MM.1S (cell line): ENCODE data around the gene DQX1.

ENCODE experiments used
- EZH2 ChIP-seq: fragments of 300-600 bp; sonication (generic); optimal IDR thresholded peaks from 2 replicates; pipeline ENCODE3; 2017; ENCODE audit warnings: low read depth, mild to moderate bottlenecking, antibody characterized with exemption, low read length, mixed read lengths
- TF ChIP-seq, protein P1 (sequence below): fragments of 300-600 bp; sonication (generic); IDR thresholded peaks from 2 replicates; pipeline ENCODE4 v1.5.1; 2016; ENCODE audit warnings: antibody characterized with exemption, low read length, mixed read lengths

DNA sequence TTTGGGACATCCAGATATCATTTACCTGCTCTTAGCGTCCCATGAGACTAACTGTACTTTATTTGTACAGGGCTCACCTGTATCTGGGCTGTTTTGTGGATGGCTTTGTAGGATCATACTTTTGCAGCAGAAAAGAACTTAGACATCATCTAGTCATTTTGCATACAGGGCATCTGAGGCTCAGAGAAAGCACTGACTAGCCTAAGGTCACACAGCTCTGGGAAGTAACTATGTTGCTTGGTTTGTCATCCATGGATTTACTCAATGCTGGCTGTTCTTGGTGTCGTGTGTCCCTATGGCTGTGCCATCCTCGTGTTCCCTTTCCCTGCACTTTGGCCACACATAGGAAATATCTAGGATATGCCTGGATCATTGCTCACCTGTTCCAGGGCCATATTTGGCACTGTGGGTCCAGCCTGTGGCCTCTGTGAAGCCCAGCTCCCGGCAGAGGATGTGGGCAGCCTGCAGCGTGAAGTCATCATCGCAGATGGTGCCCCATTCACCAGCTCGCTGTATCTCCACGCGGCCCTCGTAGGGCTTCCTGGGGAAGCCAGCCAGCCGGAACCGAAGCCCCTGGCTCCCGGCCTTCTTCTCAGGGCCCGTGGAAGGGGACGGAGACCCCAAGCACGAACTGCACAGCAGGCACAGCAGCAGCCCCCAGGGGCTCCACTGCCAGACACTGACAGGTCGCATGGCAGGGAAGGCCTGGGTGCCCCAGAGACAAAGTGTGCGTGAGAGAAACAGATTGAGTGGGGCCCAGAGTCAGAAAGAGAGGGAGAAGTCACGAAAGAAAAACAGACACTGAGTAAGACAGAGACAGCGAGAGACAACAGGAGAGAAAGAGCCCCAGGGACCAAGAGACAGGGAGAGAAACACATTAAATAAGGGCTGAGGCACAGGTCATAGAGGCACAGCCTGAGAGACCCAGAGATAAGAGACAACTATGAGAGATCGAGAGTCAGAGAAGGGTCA lies 26.2 kb upstream of the DQX1 start:
- TF ChIP-seq, protein P1, sequence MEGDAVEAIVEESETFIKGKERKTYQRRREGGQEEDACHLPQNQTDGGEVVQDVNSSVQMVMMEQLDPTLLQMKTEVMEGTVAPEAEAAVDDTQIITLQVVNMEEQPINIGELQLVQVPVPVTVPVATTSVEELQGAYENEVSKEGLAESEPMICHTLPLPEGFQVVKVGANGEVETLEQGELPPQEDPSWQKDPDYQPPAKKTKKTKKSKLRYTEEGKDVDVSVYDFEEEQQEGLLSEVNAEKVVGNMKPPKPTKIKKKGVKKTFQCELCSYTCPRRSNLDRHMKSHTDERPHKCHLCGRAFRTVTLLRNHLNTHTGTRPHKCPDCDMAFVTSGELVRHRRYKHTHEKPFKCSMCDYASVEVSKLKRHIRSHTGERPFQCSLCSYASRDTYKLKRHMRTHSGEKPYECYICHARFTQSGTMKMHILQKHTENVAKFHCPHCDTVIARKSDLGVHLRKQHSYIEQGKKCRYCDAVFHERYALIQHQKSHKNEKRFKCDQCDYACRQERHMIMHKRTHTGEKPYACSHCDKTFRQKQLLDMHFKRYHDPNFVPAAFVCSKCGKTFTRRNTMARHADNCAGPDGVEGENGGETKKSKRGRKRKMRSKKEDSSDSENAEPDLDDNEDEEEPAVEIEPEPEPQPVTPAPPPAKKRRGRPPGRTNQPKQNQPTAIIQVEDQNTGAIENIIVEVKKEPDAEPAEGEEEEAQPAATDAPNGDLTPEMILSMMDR: no peak
- no peak for TF ChIP-seq EZH2
